Measurements from ENCODE around the gene ADGRB3. TPM values are rescaled to one million over a fixed set of nuclear protein-coding genes. Genes with fewer than 3 reads are reported as not detected.
"Not testable (repeated sequence)": the region's sequence is repeated elsewhere in the genome, so short reads cannot be mapped to it uniquely, and the experiment has no call there.

The ADGRB3 gene
- total RNA-seq, 2 experiments from 2014 or later = not detected

DNA sequence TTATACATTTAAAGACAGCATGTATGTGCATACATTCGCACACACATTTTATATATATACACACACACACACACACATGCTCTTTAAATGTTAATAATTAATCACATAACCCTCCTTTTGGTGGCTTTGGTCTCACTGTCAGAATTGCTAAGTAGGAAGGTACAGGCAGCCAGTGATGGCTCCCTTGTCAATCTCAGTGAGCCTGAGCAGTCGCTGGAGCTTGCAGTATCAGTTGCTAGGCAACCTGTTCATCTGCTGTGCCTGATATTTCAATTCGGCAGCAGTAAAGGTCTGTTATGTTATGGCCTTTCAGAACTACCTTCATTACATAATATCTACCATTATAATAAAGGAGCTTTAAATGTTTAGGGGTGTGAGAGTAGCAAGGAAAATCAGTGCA, 787.4 kb downstream of the ADGRB3 start:
- no peak overlapping the region for H3K4me3 Mint-ChIP-seq
- DNase-seq (no peak), ATAC-seq (no peak)
- no peaks in the 10 kb centered on the region for H3K36me3 Mint-ChIP-seq (ENCODE audit: low read depth)
- POLR2A ChIA-PET = no interaction called here
- no peak overlapping the region for H3K27ac Mint-ChIP-seq
- H3K27me3 Mint-ChIP-seq (ENCODE audit: low read depth) = no peaks in the 10 kb centered on the region
- CTCF ChIA-PET = no interaction called here
- H3K4me1 Mint-ChIP-seq (ENCODE audit: low read depth) = no peaks in the 10 kb centered on the region
- H3K9me3 Mint-ChIP-seq (ENCODE audit: insufficient read depth) = no peaks in the 10 kb centered on the region

DNA sequence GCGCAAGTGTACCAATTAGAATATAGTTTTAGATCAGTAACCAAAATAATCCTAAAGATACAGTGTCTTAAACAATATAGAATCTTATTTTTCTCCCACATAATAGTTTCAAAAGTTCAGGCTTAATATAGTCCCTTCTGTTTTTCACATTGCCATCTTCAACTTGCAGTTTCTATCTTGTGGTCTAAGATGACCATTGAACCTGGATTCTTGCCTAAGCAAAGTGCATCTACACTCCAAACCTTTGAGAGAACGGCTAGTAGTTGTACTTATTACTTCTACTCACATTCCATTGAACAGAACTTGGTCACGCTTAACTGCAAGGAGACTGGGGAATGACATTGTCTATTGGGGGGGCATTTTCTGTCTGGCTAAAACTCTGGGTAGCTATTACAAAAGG, 788.7 kb downstream of the ADGRB3 start:
- CTCF ChIA-PET = no interaction called here

DNA sequence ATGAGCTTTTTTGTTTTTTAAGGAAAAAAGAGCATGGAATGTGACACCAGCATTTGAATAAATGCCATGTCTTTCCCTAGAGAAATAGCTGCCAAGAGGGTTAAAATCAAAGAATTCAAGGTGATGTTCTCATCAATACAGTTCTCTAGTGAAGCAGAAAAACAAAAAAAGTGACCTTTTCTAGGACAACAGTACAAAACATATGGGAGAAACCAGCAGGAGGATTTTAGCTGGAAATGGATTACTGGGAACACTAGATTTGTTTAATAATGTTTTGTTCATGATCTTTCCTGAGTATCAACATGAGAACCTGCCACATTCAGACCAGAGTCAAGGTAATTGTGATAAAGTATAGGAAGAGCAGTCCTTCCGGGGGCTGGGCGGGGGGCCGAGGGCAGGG, 789.5 kb downstream of the ADGRB3 start:
- POLR2A ChIA-PET = no interaction called here

More for the DNA sequence above, 788.7 kb downstream of the ADGRB3 start:
- Mint-ChIP-seq H3K4me1 (ENCODE audit: low read depth) (no peaks in the 10 kb centered on the region), H3K4me3 (no peak overlapping the region), H3K27ac (no peak overlapping the region), H3K27me3 (ENCODE audit: low read depth) (no peaks in the 10 kb centered on the region), H3K9me3 (ENCODE audit: insufficient read depth) (no peaks in the 10 kb centered on the region), H3K36me3 (ENCODE audit: low read depth) (no peaks in the 10 kb centered on the region)
- POLR2A ChIA-PET = no interaction called here
- DNase-seq (no peak), ATAC-seq (no peak)

DNA sequence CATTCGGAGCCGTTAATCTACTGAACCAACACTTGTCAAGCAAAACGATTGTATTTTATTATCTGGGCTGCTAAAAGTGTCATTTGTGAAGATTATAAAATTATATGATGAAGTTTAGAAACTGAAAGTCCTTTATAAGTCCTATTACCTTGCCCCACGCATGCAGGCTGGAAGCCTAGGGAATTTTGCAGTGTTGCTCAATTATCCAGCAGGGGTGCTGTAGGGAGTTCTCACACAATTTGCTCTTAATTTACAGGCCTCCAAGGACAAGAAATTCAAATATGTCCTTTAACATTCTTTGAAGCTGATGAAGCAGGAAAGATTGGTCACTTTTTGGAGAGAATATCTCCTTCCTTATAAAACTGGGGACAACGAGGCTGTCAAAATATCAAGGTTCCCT, 792.8 kb downstream of the ADGRB3 start:
- Mint-ChIP-seq H3K9me3 (ENCODE audit: insufficient read depth) (no peaks in the 10 kb centered on the region), H3K36me3 (ENCODE audit: low read depth) (no peaks in the 10 kb centered on the region), H3K27ac (no peak overlapping the region), H3K4me1 (ENCODE audit: low read depth) (no peaks in the 10 kb centered on the region), H3K27me3 (ENCODE audit: low read depth) (no peaks in the 10 kb centered on the region), H3K4me3 (no peak overlapping the region)
- ChIA-PET POLR2A (no interaction called here), CTCF (no interaction called here)
- no peak for ATAC-seq
- DNase-seq = no peak

More for the DNA sequence above, 789.5 kb downstream of the ADGRB3 start:
- no peak overlapping the region for H3K27ac Mint-ChIP-seq
- ATAC-seq = no peak
- CTCF ChIA-PET = no interaction called here
- H3K36me3 Mint-ChIP-seq (ENCODE audit: low read depth) = no peaks in the 10 kb centered on the region
- no peaks in the 10 kb centered on the region for H3K4me1 Mint-ChIP-seq (ENCODE audit: low read depth)
- H3K9me3 Mint-ChIP-seq (ENCODE audit: insufficient read depth) = no peaks in the 10 kb centered on the region
- H3K27me3 Mint-ChIP-seq (ENCODE audit: low read depth) = no peaks in the 10 kb centered on the region
- no peak for DNase-seq
- no peak overlapping the region for H3K4me3 Mint-ChIP-seq

DNA sequence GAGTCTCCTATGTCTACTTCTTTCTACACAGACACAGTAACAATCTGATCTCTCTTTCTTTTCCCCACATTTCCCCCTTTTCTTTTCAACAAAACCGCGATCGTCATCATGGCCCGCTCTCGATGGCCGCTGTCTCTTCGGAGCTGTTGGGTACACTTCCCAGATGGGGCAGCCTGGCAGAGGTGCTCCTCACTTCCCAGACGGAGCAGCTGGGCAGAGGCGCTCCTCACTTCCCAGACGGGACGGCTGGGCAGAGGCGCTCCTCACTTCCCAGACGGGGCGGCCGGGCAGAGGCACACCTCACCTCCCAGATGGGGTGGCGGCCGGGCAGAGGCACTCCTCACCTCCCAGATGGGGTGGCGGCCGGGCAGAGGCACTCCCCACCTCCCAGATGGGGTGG, 797.1 kb downstream of the ADGRB3 start:
- CTCF ChIA-PET; H3K4me3 Mint-ChIP-seq; H3K27me3 Mint-ChIP-seq (ENCODE audit: low read depth); POLR2A ChIA-PET; H3K36me3 Mint-ChIP-seq (ENCODE audit: low read depth); H3K4me1 Mint-ChIP-seq (ENCODE audit: low read depth); ATAC-seq; DNase-seq; H3K9me3 Mint-ChIP-seq (ENCODE audit: insufficient read depth); H3K27ac Mint-ChIP-seq: not testable (repeated sequence)

DNA sequence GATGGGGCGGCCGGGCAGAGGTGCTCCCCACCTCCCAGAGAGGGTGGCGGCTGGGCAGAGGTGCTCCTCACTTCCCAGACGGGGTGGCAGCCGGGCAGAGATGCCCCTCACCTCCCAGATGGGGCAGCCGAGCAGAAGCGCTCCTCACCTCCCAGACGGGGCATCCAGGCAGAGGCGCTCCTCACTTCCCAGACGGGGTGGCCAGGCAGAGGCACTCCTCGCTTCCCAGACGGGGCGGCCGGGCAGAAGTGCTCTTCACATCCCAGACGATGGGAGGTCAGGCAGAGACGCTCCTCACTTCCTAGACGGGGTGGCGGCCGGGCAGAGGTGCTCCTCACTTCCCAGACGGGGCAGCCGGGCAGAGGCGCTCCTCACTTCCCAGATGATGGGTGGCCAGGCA, 798.0 kb downstream of the ADGRB3 start:
- H3K4me3 Mint-ChIP-seq = not testable (repeated sequence)

DNA sequence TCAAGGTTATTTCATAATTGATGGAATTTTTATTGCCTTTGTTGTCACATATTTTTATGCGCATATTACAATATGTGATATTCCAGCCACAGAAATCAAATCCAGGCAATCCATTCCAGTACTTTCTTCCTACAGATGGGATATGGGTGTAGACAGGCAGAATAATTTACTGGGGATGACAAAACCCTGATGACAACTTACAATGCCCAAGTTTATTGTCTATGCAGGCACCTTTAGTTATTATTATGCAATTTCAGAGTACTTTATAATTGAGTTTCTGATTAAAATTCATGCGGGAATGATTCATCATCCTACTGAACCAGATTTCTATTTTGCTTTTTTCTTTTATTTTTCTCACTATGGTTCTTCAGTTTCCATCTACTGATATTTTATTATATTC, 803.0 kb downstream of the ADGRB3 start:
- no peaks in the 10 kb centered on the region for H3K9me3 Mint-ChIP-seq (ENCODE audit: insufficient read depth)
- no peaks in the 10 kb centered on the region for H3K36me3 Mint-ChIP-seq (ENCODE audit: low read depth)
- no peak overlapping the region for H3K27ac Mint-ChIP-seq
- H3K4me1 Mint-ChIP-seq (ENCODE audit: low read depth) = no peaks in the 10 kb centered on the region
- CTCF ChIA-PET = no interaction called here
- H3K27me3 Mint-ChIP-seq (ENCODE audit: low read depth) = no peaks in the 10 kb centered on the region
- no peak for ATAC-seq
- H3K4me3 Mint-ChIP-seq = no peak overlapping the region
- POLR2A ChIA-PET = no interaction called here
- no peak for DNase-seq

More for the DNA sequence above, 798.0 kb downstream of the ADGRB3 start:
- DNase-seq; CTCF ChIA-PET; H3K36me3 Mint-ChIP-seq (ENCODE audit: low read depth); POLR2A ChIA-PET; H3K4me1 Mint-ChIP-seq (ENCODE audit: low read depth); H3K27ac Mint-ChIP-seq; H3K9me3 Mint-ChIP-seq (ENCODE audit: insufficient read depth); H3K27me3 Mint-ChIP-seq (ENCODE audit: low read depth); ATAC-seq: not testable (repeated sequence)

All from activated CD8-positive, alpha-beta T cell treated with anti-CD3 and anti-CD28 coated beads, Interleukin-2, amount 10 ng/mL, durations not matched to agents 7 days and 5 days (primary cell).